Tibial nerve (tissue), 4 donors: ENCODE results near the gene LRRC10. TPM values are rescaled to one million over a fixed set of nuclear protein-coding genes. Genes with fewer than 3 reads are reported as not detected.
"Not testable (repeated sequence)": the region's sequence is repeated elsewhere in the genome, so short reads cannot be mapped to it uniquely, and the experiment has no call there.

ENCODE experiments used
- DNase-seq, 2 donors: peaks; one replicate each; pipeline ENCODE4 v3.0.0-alpha.2; 2019; ENCODE audit warnings: low spot score in 2 of 2
- H3K27ac ChIP-seq, 4 donors: fragments of 200-600 bp; sonication (generic) in 3 of 4; one replicate each; pipeline ENCODE4 v1.5.1; 2017 to 2019; ENCODE audit warnings: mild to moderate bottlenecking in 1 of 4
- H3K27me3 ChIP-seq, 2 donors: fragments of 200-600 bp; sonication (generic) in 1 of 2; one replicate each; pipeline versions ENCODE4 v1.5.1 to v1.6.0; 2017 to 2019
- H3K36me3 ChIP-seq, 3 donors: fragments of 200-600 bp; sonication (generic); one replicate each; pipeline ENCODE4 v1.5.1; 2018 to 2019
- H3K4me1 ChIP-seq, 4 donors: fragments of 200-600 bp; sonication (generic) in 3 of 4; one replicate each; pipeline ENCODE4 v1.5.1; 2017 to 2019
- H3K4me3 ChIP-seq, 4 donors: fragments of 200-600 bp; sonication (generic) in 3 of 4; one replicate each; pipeline ENCODE4 v1.5.1; 2017 to 2019; ENCODE audit warnings: mild to moderate bottlenecking in 1 of 4, moderate library complexity in 1 of 4
- H3K9me3 ChIP-seq, 4 donors: fragments of 200-600 bp; sonication (generic) in 3 of 4; one replicate each; pipeline ENCODE4 v1.5.1; 2017 to 2019
- EP300 ChIP-seq, 2 donors: sonication (generic); formaldehyde crosslinking; IDR thresholded peaks; one replicate each; pipeline ENCODE4 v1.6.1; 2017; ENCODE audit warnings: antibody characterized with exemption in 2 of 2, mild to moderate bottlenecking in 1 of 2
- POLR2A ChIP-seq, 2 donors: fragments of 450-650 bp; IDR thresholded peaks; one replicate each; pipeline ENCODE4 v1.6.1; 2017; ENCODE audit warnings: antibody characterized with exemption in 2 of 2, mild to moderate bottlenecking in 2 of 2, moderate library complexity in 2 of 2
- WGBS, 2 donors: methylation state at CpG; one replicate each; pipeline ENCODE4 v1.1.5; 2018; 5-methylcytosine and 5-hydroxymethylcytosine counted together
- total RNA-seq, 4 donors: library from RNA; depleted of rRNA; stranded (reverse); fragments of >200 nt; gene quantifications; one replicate each; pipeline ENCODE4 v1.1.0, GENCODE V29; 2016
- TF ChIP-seq, protein P1 (sequence below), 5 experiments: fragments of 200-600 bp in 3 of 5; fragments of 450-650 bp in 2 of 5; sonication (generic) in 3 of 5; IDR thresholded peaks; one replicate each; pipeline ENCODE4 v1.5.1; 2016 to 2019; ENCODE audit warnings: antibody characterized with exemption in 5 of 5, mild to moderate bottlenecking in 3 of 5, moderate library complexity in 2 of 5

Gene LRRC10
- total RNA-seq, 4 donors from 2014 or later = not detected

DNA sequence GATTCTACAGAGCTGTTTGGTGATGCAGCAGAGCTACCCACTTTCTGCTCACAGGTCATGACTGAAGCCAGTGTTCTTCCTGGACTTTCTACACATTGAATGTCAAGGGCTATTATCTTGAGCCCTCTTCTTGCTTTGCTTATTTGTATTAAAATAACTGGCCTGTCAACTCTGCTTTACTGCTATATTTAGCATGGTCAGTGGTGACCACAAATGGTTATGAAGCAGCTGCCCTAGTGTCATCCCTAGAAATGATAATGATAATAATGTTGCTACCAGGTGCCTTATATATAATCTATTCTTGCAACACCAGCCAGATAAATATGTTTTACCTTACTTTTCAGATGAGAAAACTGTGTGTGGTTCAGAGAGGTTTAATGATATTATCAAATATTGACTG, 2.6 kb upstream of the LRRC10 start:
- no peaks in the 10 kb centered on the region for H3K27me3 ChIP-seq
- H3K36me3 ChIP-seq = no peaks in the 10 kb centered on the region
- H3K4me3 ChIP-seq = no peak overlapping the region
- no peaks in the 10 kb centered on the region for H3K4me1 ChIP-seq
- no peak overlapping the region for H3K27ac ChIP-seq
- DNase-seq = no peak
- no peaks in the 10 kb centered on the region for H3K9me3 ChIP-seq
- TF ChIP-seq, protein P1, sequence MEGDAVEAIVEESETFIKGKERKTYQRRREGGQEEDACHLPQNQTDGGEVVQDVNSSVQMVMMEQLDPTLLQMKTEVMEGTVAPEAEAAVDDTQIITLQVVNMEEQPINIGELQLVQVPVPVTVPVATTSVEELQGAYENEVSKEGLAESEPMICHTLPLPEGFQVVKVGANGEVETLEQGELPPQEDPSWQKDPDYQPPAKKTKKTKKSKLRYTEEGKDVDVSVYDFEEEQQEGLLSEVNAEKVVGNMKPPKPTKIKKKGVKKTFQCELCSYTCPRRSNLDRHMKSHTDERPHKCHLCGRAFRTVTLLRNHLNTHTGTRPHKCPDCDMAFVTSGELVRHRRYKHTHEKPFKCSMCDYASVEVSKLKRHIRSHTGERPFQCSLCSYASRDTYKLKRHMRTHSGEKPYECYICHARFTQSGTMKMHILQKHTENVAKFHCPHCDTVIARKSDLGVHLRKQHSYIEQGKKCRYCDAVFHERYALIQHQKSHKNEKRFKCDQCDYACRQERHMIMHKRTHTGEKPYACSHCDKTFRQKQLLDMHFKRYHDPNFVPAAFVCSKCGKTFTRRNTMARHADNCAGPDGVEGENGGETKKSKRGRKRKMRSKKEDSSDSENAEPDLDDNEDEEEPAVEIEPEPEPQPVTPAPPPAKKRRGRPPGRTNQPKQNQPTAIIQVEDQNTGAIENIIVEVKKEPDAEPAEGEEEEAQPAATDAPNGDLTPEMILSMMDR (IDR thresholded peaks at IDR 0.05) = no peak
- TF ChIP-seq EP300 (IDR thresholded peaks at IDR 0.05) = no peak
- TF ChIP-seq POLR2A (IDR thresholded peaks at IDR 0.05) = no peak

DNA sequence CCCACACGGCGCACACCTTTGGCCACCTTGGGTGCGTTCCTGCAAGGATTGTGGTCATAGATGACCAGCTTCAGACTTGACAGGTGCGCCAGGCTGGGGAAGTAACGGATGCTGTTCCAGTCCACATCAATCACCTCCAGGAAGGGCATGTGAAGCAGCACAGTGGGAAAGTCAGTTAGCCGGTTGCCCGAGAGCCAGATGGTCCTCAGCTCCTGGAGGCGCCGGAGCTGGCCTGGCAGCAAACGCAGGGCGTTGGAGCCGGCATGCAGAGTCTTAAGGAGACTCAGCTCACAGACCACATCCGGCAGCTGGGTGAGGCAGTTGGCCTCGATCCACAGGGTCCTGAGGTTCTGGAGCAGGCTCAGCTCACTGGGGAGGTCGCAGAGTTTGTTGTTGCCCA, 581 bp downstream of the LRRC10 start:
- WGBS, 2 donors = 94 to 96% methylated on average over 13 to 15 of the region's 15 CpGs
- H3K27me3 ChIP-seq = no peaks in the 10 kb centered on the region
- no peak for DNase-seq
- H3K36me3 ChIP-seq = no peaks in the 10 kb centered on the region
- TF ChIP-seq POLR2A (IDR thresholded peaks at IDR 0.05) (no peak), EP300 (IDR thresholded peaks at IDR 0.05) (no peak)
- TF ChIP-seq, protein P1 (IDR thresholded peaks at IDR 0.05) = no peak
- no peaks in the 10 kb centered on the region for H3K9me3 ChIP-seq
- H3K27ac ChIP-seq = no peak overlapping the region
- no peak overlapping the region for H3K4me3 ChIP-seq
- no peaks in the 10 kb centered on the region for H3K4me1 ChIP-seq

DNA sequence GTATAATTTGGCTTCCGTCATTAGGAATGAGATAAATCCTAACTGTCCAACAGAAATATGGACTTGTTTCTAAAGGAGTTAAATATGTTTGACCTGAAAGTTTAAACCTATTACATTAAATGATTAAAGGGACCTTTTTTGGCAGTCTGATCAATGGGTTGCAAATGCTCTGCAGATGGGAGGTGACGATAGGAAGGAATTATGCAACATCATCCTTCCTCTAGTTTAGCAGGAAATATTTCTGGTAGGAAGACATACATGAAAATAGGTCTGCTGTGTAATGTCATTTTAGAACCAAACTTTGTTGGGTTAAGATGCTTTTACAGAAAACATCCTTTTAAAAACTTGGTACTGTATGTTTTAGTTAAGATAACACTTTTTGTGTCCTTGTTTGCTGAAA, 2.6 kb downstream of the LRRC10 start:
- 59 to 80% methylated on average over 2 of the region's 2 CpGs for WGBS, 2 donors
- Histone ChIP-seq H3K27ac (no peak overlapping the region), H3K4me3 (no peak overlapping the region), H3K27me3 (no peaks in the 10 kb centered on the region), H3K9me3 (no peaks in the 10 kb centered on the region), H3K4me1 (no peaks in the 10 kb centered on the region), H3K36me3 (peaks cover 0 to 6% (median 0%) of the 10 kb centered on the region in 3 donors)
- DNase-seq = no peak
- TF ChIP-seq EP300 (IDR thresholded peaks at IDR 0.05) (no peak), POLR2A (IDR thresholded peaks at IDR 0.05) (no peak)
- TF ChIP-seq, protein P1 (IDR thresholded peaks at IDR 0.05) = no peak

DNA sequence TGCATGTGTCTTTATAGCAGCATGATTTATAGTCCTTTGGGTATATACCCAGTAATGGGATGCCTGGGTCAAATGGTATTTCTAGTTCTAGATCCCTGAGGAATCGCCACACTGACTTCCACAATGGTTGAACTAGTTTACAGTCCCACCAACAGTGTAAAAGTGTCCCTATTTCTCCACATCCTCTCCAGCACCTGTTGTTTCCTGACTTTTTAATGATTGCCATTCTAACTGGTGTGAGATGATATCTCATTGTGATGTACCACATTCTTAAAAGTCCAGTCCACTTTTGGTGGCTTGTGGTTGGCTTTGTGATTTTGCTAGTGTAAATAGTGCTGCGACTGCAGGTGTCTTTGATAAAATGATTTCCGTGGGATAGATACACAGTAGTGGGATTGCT, 6.4 kb downstream of the LRRC10 start:
- 82 to 95% methylated on average over 3 of the region's 3 CpGs for WGBS, 2 donors
- H3K4me3 ChIP-seq, H3K4me1 ChIP-seq, H3K27me3 ChIP-seq, DNase-seq, H3K27ac ChIP-seq, H3K9me3 ChIP-seq: not testable (repeated sequence)
- H3K36me3 ChIP-seq = peaks cover 0 to 44% (median 19%) of the 10 kb centered on the region in 3 donors

DNA sequence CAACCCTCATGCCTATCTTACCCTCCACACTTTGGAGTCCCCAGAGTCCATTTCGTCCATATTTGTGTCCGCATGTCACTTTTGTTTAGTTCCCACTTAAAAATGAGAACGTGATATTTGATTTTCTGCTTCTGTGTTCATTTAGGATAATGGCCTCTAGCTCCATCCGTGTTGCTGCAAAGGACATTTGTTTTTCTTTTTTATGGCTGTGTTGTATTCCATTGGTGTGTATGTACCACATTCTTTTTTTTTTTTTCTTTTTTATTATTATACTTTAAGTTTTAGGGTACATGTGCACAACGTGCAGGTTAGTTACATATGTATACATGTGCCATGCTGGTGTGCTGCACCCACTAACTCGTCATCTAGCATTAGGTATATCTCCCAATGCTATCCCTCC, 7.2 kb downstream of the LRRC10 start:
- H3K4me3 ChIP-seq, H3K4me1 ChIP-seq, DNase-seq, H3K27ac ChIP-seq, H3K27me3 ChIP-seq, H3K9me3 ChIP-seq: not testable (repeated sequence)
- whole genome bisulfite sequencing, 2 donors = 96 to 98% methylated on average over 6 of the region's 6 CpGs
- peaks cover 0 to 52% (median 26%) of the 10 kb centered on the region in 3 donors for H3K36me3 ChIP-seq

DNA sequence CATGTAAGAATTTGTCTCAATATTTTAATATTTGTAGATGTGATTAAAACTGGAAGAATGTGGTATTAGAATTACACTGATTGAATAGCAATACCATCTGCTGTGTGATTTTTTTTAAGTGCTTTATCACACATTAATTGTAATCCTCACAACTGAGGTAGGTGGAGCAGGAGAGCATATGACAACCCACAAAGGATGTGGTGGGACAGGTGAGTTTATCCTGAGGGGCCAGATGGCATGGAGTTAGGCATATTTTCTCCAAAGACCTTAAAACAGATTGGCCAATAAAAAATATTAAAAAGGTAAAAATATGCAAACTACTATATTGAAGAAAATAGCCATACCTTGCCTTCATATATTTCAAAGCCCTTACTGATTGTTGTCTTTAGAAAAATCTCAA, 7.8 kb downstream of the LRRC10 start:
- TF ChIP-seq, protein P1 (IDR thresholded peaks at IDR 0.05) = no peak
- TF ChIP-seq POLR2A (IDR thresholded peaks at IDR 0.05) (no peak), EP300 (IDR thresholded peaks at IDR 0.05) (no peak)
- Histone ChIP-seq H3K9me3 (no peaks in the 10 kb centered on the region), H3K4me3 (no peak overlapping the region), H3K36me3 (peaks cover 0 to 58% (median 30%) of the 10 kb centered on the region in 3 donors), H3K4me1 (no peaks in the 10 kb centered on the region), H3K27ac (no peak overlapping the region), H3K27me3 (no peaks in the 10 kb centered on the region)
- DNase-seq = no peak
